Kidney (tissue), 14 donors: ENCODE data around the gene METTL8. TPM values are rescaled to one million over a fixed set of nuclear protein-coding genes. Genes with fewer than 3 reads are reported as not detected.

Experiments
- DNase-seq, 5 donors: peaks; one replicate each; pipeline ENCODE4 v3.0.0-alpha.2; 2013 to 2020
- FAIRE-seq: peaks from 2 replicates; lab custom pipeline; 2012; peaks lifted over from hg19 to GRCh38; lab: Jason Lieb, UNC
- H3K27ac ChIP-seq, 2 donors: one replicate each; pipeline ENCODE4 v1.7.0; 2013; ENCODE audit warnings: low read depth in 2 of 2, low read length in 2 of 2, inconsistent platforms in 1 of 2
- H3K27me3 ChIP-seq: one replicate; pipeline ENCODE4 v1.7.1; 2013; ENCODE audit warnings: low read length, inconsistent platforms; ENCODE audit not compliant: control insufficient read depth, insufficient read depth
- H3K36me3 ChIP-seq, 3 donors: one replicate each; pipeline versions ENCODE4 v1.7.0 to v1.7.1; 2013; ENCODE audit warnings: low read length in 3 of 3, control low read depth in 1 of 3, inconsistent platforms in 1 of 3; ENCODE audit not compliant: insufficient read depth in 3 of 3, control insufficient read depth in 2 of 3
- H3K4me1 ChIP-seq, 3 donors: one replicate each; pipeline versions ENCODE4 v1.7.0 to v1.7.1; 2013; ENCODE audit warnings: low read length in 3 of 3, inconsistent platforms in 1 of 3, low read depth in 1 of 3; ENCODE audit not compliant: control insufficient read depth in 2 of 3, insufficient read depth in 2 of 3
- H3K4me3 ChIP-seq, 3 donors: one replicate each; pipeline versions ENCODE4 v1.7.0 to v1.8.1; 2013; ENCODE audit warnings: low read length in 3 of 3, control low read depth in 1 of 3, inconsistent platforms in 1 of 3
- H3K9ac ChIP-seq, 3 donors: one replicate each; pipeline versions ENCODE4 v1.7.0 to v1.7.1; 2013; ENCODE audit warnings: low read length in 3 of 3, control low read depth in 1 of 3, inconsistent platforms in 1 of 3
- H3K9me3 ChIP-seq, 3 donors: one replicate each; pipeline versions ENCODE4 v1.7.0 to v1.7.1; 2013; ENCODE audit warnings: low read length in 3 of 3, control low read depth in 1 of 3, inconsistent platforms in 1 of 3; ENCODE audit not compliant: control insufficient read depth in 2 of 3, insufficient read depth in 1 of 3
- CTCF ChIP-seq: IDR thresholded peaks from 3 replicates; pipeline ENCODE4 v1.5.1; 2012; ENCODE audit warnings: mild to moderate bottlenecking, moderate library complexity, borderline replicate concordance; ENCODE audit not compliant: insufficient read depth; ENCODE audit errors: extremely low read depth
- intact Hi-C: fragments of 100-400 bp; cut with DNase I; formaldehyde crosslinking; loops from one replicate; pipeline ENCODE4 v1.11.1; 2022
- polyA plus RNA-seq: library from polyadenylated mRNA; stranded (reverse); fragments of 350-450 nt; fragmentation: Illumina TruSeq; extraction: RNeasy Lipid Tissue Mini Kit (QIAGEN cat#74804); gene quantifications from one replicate; pipeline ENCODE4 v1.2.3, GENCODE V29; 2014; ENCODE audit warnings: low read depth, low replicate concordance; ENCODE audit not compliant: insufficient read depth
- total RNA-seq: library from RNA; stranded (reverse); fragmentation: NEBNext Ultra II Directional; extraction: Animal tissue kit (Norgen Biotek cat#: 25700); gene quantifications from one replicate; pipeline ENCODE4 v1.2.1, GENCODE V29; 2021
- donor health status: control.
- donor health status: control.
- donor health status: control.
- donor health status: control.
- donor health status: control.
- donor health status: DM: yes; HTN: yes; CAD: no.
- donor health status: Normal renal cell carcinoma (clear cell type).

METTL8 gene
- total and polyA plus RNA-seq, 2 donors from 2014 or later: 10.8 to 14.9 TPM

GRCh38 chr2:171330155-171330956 is 103.4 kb downstream of the METTL8 start:
- TF ChIP-seq CTCF: no peak

GRCh38 chr2:171327043-171327496 is 106.7 kb downstream of the METTL8 start:
- no peak for TF ChIP-seq CTCF
- intact Hi-C loops: no loop called here
- no peak overlapping the region for H3K4me3 ChIP-seq
- H3K36me3 ChIP-seq: no peaks in the 10 kb centered on the region
- DNase-seq (peak in 2 of 5 donors; percentile 19 to 21), FAIRE-seq (no peak)
- no peaks in the 10 kb centered on the region for H3K9me3 ChIP-seq
- H3K9ac ChIP-seq: no peak overlapping the region
- no peak overlapping the region for H3K27ac ChIP-seq
- H3K4me1 ChIP-seq: no peaks in the 10 kb centered on the region
- no peaks in the 10 kb centered on the region for H3K27me3 ChIP-seq

More at GRCh38 chr2:171330155-171330956, 103.4 kb downstream of the METTL8 start:
- H3K27me3 ChIP-seq: no peaks in the 10 kb centered on the region
- H3K4me1 ChIP-seq: peaks cover 0 to 4% (median 0%) of the 10 kb centered on the region in 3 donors
- DNase-seq: no peak
- no peak overlapping the region for H3K4me3 ChIP-seq
- no peak overlapping the region for H3K9ac ChIP-seq
- FAIRE-seq: no peak
- H3K27ac ChIP-seq: no peak overlapping the region
- no peaks in the 10 kb centered on the region for H3K9me3 ChIP-seq
- H3K36me3 ChIP-seq: no peaks in the 10 kb centered on the region
- intact Hi-C loops: no loop called here

GRCh38 chr2:171325886-171326585 is 107.8 kb downstream of the METTL8 start:
- peak; percentile 25 for FAIRE-seq
- TF ChIP-seq CTCF: no peak

More at GRCh38 chr2:171325886-171326585, 107.8 kb downstream of the METTL8 start:
- Histone ChIP-seq H3K36me3 (no peaks in the 10 kb centered on the region), H3K4me3 (no peak overlapping the region), H3K27me3 (no peaks in the 10 kb centered on the region), H3K27ac (no peak overlapping the region), H3K9me3 (no peaks in the 10 kb centered on the region), H3K4me1 (no peaks in the 10 kb centered on the region), H3K9ac (no peak overlapping the region)
- DNase-seq: no peak
- intact Hi-C loops: no loop called here
